NCI-H2227 (cell line): ENCODE measurements around the gene ERG.

ENCODE experiments used
- DNase-seq: peaks from one replicate; lab custom pipeline; 2025; ENCODE audit not compliant: unreplicated experiment; lab: John Stamatoyannopoulos, UW

ERG gene

GRCh38 chr21:38361324-38361723, 137.0 kb downstream of the ERG start:
- DNase-seq, result no peak

- no peak for DNase-seq
Observed at GRCh38 chr21:38359835-38360234, 138.4 kb downstream of the ERG start.

GRCh38 chr21:38359090-38359489, 139.2 kb downstream of the ERG start:
- DNase-seq, result no peak

GRCh38 chr21:38358666-38359065, 139.6 kb downstream of the ERG start:
- no peak for DNase-seq

GRCh38 chr21:38358098-38358497, 140.2 kb downstream of the ERG start:
- DNase-seq, result no peak

- no peak for DNase-seq
Observed at GRCh38 chr21:38356883-38357625, 141.2 kb downstream of the ERG start.

- DNase-seq, result peak; percentile 65
Observed at GRCh38 chr21:38355992-38356781, 142.1 kb downstream of the ERG start.

GRCh38 chr21:38355353-38355752, 142.9 kb downstream of the ERG start:
- no peak for DNase-seq

GRCh38 chr21:38354746-38355145, 143.5 kb downstream of the ERG start:
- DNase-seq, result no peak

- no peak for DNase-seq
Observed at GRCh38 chr21:38354231-38354630, 144.0 kb downstream of the ERG start.

GRCh38 chr21:38352536-38353219, 145.6 kb downstream of the ERG start:
- DNase-seq, result peak; percentile 1

GRCh38 chr21:38351961-38352521, 146.2 kb downstream of the ERG start:
- no peak for DNase-seq

- DNase-seq, result no peak
Observed at GRCh38 chr21:38351176-38351959, 146.9 kb downstream of the ERG start.

- DNase-seq, result no peak
Observed at GRCh38 chr21:38350684-38351083, 147.6 kb downstream of the ERG start.

GRCh38 chr21:38349977-38350376, 148.3 kb downstream of the ERG start:
- no peak for DNase-seq

- DNase-seq, result no peak
Observed at GRCh38 chr21:38349111-38349746, 149.0 kb downstream of the ERG start.

- no peak for DNase-seq
Observed at GRCh38 chr21:38346286-38346685, 152.0 kb downstream of the ERG start.

- DNase-seq, result no peak
Observed at GRCh38 chr21:38343691-38344090, 154.6 kb downstream of the ERG start.

- no peak for DNase-seq
Observed at GRCh38 chr21:38342739-38343138, 155.5 kb downstream of the ERG start.

GRCh38 chr21:38341546-38342012, 156.7 kb downstream of the ERG start:
- DNase-seq, result no peak
